GM23338 (cell line): Measurements from ENCODE around the gene DVL2.

Source experiments
- CREB1 ChIP-seq: fragments of 250-450 bp; sonication (Bioruptor Pico); IDR thresholded peaks from 2 replicates; pipeline ENCODE4 v1.5.0; 2020; ENCODE audit warnings: low read depth, mild to moderate bottlenecking, moderate library complexity
- CTCF ChIP-seq, 2 experiments: fragments of 200-600 bp in 1 of 2; sonication (generic) in 1 of 2; conservative IDR thresholded peaks; 2 replicates each; pipeline versions ENCODE4 v1.5.1 to v1.6.1; 2016 to 2017; ENCODE audit warnings: antibody characterized with exemption in 2 of 2, low read depth in 2 of 2, mild to moderate bottlenecking in 2 of 2, moderate library complexity in 1 of 2
- ETS1 ChIP-seq: IDR thresholded peaks from 2 replicates; pipeline ENCODE4 v1.6.1; 2016; ENCODE audit warnings: antibody characterized with exemption
- EZH2 ChIP-seq: fragments of 200-600 bp; sonication (generic); IDR thresholded peaks from one replicate; pipeline ENCODE4 v1.8.0; 2017; ENCODE audit warnings: antibody characterized with exemption, mild to moderate bottlenecking, low read depth; ENCODE audit not compliant: unreplicated experiment
- EZH2phosphoT487 ChIP-seq: fragments of 200-600 bp; sonication (generic); IDR thresholded peaks from one replicate; pipeline ENCODE4 v1.8.1; 2018; ENCODE audit warnings: antibody characterized with exemption; ENCODE audit not compliant: unreplicated experiment
- JUNB ChIP-seq: IDR thresholded peaks from one replicate; pipeline ENCODE4 v1.6.1; 2016; ENCODE audit warnings: antibody characterized with exemption; ENCODE audit not compliant: unreplicated experiment
- POLR2AphosphoS5 ChIP-seq: IDR thresholded peaks from 2 replicates; pipeline ENCODE4 v1.6.1; 2016; ENCODE audit warnings: antibody characterized with exemption, low read depth
- REST ChIP-seq: IDR thresholded peaks from one replicate; pipeline ENCODE4 v1.6.1; 2018; ENCODE audit warnings: antibody characterized with exemption; ENCODE audit not compliant: unreplicated experiment
- ZNF114 ChIP-seq: fragments of 250-450 bp; sonication (Bioruptor Pico); IDR thresholded peaks from 2 replicates; pipeline ENCODE4 v1.5.0; 2020; ENCODE audit warnings: mild to moderate bottlenecking, moderate library complexity
- ZNF331 ChIP-seq: fragments of 250-450 bp; sonication (Bioruptor Pico); IDR thresholded peaks from 2 replicates; pipeline ENCODE4 v1.5.0; 2020; ENCODE audit warnings: low read depth, mild to moderate bottlenecking, moderate library complexity

GRCh38 chr17:7281074-7281952, 47.0 kb upstream of the DVL2 start, which contains the start of gene SLC2A4:
- no peak for TF ChIP-seq CTCF (conservative IDR thresholded peaks at IDR 0.05; ENCODE audit: low read depth in 2 of 2)
- TF ChIP-seq ZNF331 (CRISPR knock-in tag): no peak
- TF ChIP-seq POLR2AphosphoS5: no peak
- TF ChIP-seq EZH2phosphoT487: no peak
- no peak for TF ChIP-seq REST
- TF ChIP-seq EZH2: no peak
- TF ChIP-seq ETS1: no peak
- no peak for TF ChIP-seq CREB1 (CRISPR knock-in tag)
- TF ChIP-seq JUNB: no peak
- TF ChIP-seq ZNF114: no peak
